Measurements from ENCODE around the gene IL1RAP. TPM values are rescaled to one million over a fixed set of nuclear protein-coding genes. Genes with fewer than 3 reads are reported as not detected.

IL1RAP gene
- total and polyA plus RNA-seq, 2 donors (not counting 3 experiments of a cell fraction or from before 2014, with no cell fraction given) = 4.3 to 9.2 TPM

GRCh38 chr3:190695225-190695624 is 181.3 kb downstream of the IL1RAP start:
- no peak overlapping the region for H2AFZ ChIP-seq (ENCODE audit: low read depth, low read length)
- H3K4me3 ChIP-seq (replicated peaks in 1 of 3; ENCODE audit: insufficient read depth in 1 of 3, low read depth in 1 of 3, low read length in 3 of 3) = no peak overlapping the region
- no TSS peak for BruUV-seq (replicated peaks)
- no peaks in the 10 kb centered on the region for H3K4me1 ChIP-seq (ENCODE audit: control insufficient read depth, extremely low read depth, insufficient read depth, low read length)
- no peaks in the 10 kb centered on the region for H3K36me3 ChIP-seq (ENCODE audit: control insufficient read depth in 2 of 2, extremely low read depth in 1 of 2, insufficient read depth in 2 of 2, low read length in 2 of 2)
- TF ChIP-seq CTCF (IDR thresholded peaks at IDR 0.05; ENCODE audit: extremely low read depth in 1 of 2, insufficient read depth in 1 of 2, low read depth in 1 of 2, low read length in 2 of 2) = no peak
- TF ChIP-seq POLR2AphosphoS5 (IDR thresholded peaks at IDR 0.05; ENCODE audit: insufficient read depth, low read depth, low read length) = no peak
- no peak for TF ChIP-seq POLR2A (IDR thresholded peaks at IDR 0.05; ENCODE audit: low read depth, low read length)
- TF ChIP-seq FOS (IDR thresholded peaks at IDR 0.05; ENCODE audit: borderline replicate concordance, insufficient read depth, low read length) = no peak
- TF ChIP-seq MYC (IDR thresholded peaks at IDR 0.05; ENCODE audit: low read depth, low read length) = no peak
- no peak for TF ChIP-seq GATA2 (IDR thresholded peaks at IDR 0.05; ENCODE audit: insufficient read depth, insufficient read length, low read depth, low read length)
- no peak for TF ChIP-seq EZH2 (IDR thresholded peaks at IDR 0.05; ENCODE audit: borderline replicate concordance, low read depth, low read length, severe bottlenecking)
- no peak for TF ChIP-seq MAX (IDR thresholded peaks at IDR 0.05; ENCODE audit: insufficient read depth, insufficient read length)
- TF ChIP-seq JUN (IDR thresholded peaks at IDR 0.05; ENCODE audit: borderline replicate concordance, insufficient read depth, insufficient read length, low read depth) = no peak
- H4K20me1 ChIP-seq (replicated peaks; ENCODE audit: control insufficient read depth, extremely low read depth, insufficient read depth, low read length) = no peaks in the 10 kb centered on the region
- no peak overlapping the region for H3K27ac ChIP-seq (ENCODE audit: insufficient read depth, low read depth, low read length)
- no peaks in the 10 kb centered on the region for H3K79me2 ChIP-seq (ENCODE audit: control insufficient read depth, insufficient read depth, low read length)
- intact Hi-C loops (cut with micrococcal nuclease) = loop anchor here (5.0 kb wide), 1 partner anchor 268 kb away; no protein-coding TSS in a partner anchor
- no peak overlapping the region for H3K4me2 ChIP-seq (ENCODE audit: insufficient read depth, low read length)
- no peak overlapping the region for H3K9ac ChIP-seq (replicated peaks; ENCODE audit: extremely low read depth, insufficient read depth, low read length)
- ChIA-PET POLR2A (no interaction called here), CTCF (interaction anchor here (1.1 to 2.4 kb wide), 3 partner anchors 21 to 734 kb away, joined by 4 to 7 read pairs (median 5); no protein-coding TSS in a partner anchor)
- H3K27me3 ChIP-seq (ENCODE audit: control insufficient read depth in 2 of 2, insufficient read depth in 2 of 2, low read length in 2 of 2) = peaks cover 0 to 2% of the 10 kb centered on the region in 2 experiments
- no peak for DNase-seq (ENCODE audit: low read depth, low spot score)
- dilution Hi-C loops (cut with MboI; ENCODE audit: extremely low pct_ligation_motif_present, low sequenced_read_pairs) = no loop called here
- H3K9me3 ChIP-seq (replicated peaks; ENCODE audit: control insufficient read depth, insufficient read depth, low read length) = no peaks in the 10 kb centered on the region
- FAIRE-seq = no peak
- H3K9me1 ChIP-seq (replicated peaks; ENCODE audit: control insufficient read depth, extremely low read depth, insufficient read depth, low read length) = no peaks in the 10 kb centered on the region

All from endothelial cell of umbilical vein (primary cell).